ES-I3 (cell line): ENCODE results near the gene SESN1.

Experiments used
- H3K36me3 ChIP-seq: 2 replicates; pipeline ENCODE4 v1.6.1; 2013; ENCODE audit warnings: mild to moderate bottlenecking, low read length, control low read depth, moderate library complexity; ENCODE audit not compliant: insufficient read depth
- H3K4me1 ChIP-seq: 2 replicates; pipeline ENCODE4 v1.6.1; 2013; ENCODE audit warnings: mild to moderate bottlenecking, control low read depth, low read length; ENCODE audit not compliant: insufficient read depth
- H3K9ac ChIP-seq: 2 replicates; pipeline ENCODE4 v1.6.1; 2013; ENCODE audit warnings: low read depth, mild to moderate bottlenecking, low read length, moderate library complexity
- H3K9me3 ChIP-seq: 2 replicates; pipeline ENCODE4 v1.6.1; 2013; ENCODE audit warnings: mild to moderate bottlenecking, low read length, moderate library complexity; ENCODE audit not compliant: control insufficient read depth, insufficient read depth

Gene SESN1

DNA sequence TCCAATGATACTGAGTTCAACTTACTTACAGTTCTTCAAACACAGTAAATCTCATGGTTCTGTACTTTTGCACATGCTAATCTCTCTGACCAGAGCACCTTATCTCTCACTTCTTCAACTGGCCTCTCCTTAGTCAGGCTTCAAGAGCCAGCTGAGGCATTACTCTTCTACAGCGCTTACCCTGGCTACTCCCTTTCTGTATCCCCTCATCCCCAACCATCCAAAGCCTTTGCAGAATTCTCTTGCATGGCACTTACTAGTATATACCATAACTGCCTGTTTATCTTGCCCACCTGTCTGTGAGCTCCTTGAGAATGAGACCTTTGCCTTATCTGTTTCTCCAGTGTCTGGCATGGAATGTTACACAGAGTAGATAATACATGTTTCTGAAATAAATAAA, 49.2 kb downstream of the SESN1 start:
- Histone ChIP-seq H3K9ac (no peak overlapping the region), H3K36me3 (no peaks in the 10 kb centered on the region), H3K9me3 (peaks cover 8% of the 10 kb centered on the region; the same call in 1 of the 2 replicates), H3K4me1 (0 out of 2 replicates have a peak, but pooled peaks cover 2% of the 10 kb centered on the region)

DNA sequence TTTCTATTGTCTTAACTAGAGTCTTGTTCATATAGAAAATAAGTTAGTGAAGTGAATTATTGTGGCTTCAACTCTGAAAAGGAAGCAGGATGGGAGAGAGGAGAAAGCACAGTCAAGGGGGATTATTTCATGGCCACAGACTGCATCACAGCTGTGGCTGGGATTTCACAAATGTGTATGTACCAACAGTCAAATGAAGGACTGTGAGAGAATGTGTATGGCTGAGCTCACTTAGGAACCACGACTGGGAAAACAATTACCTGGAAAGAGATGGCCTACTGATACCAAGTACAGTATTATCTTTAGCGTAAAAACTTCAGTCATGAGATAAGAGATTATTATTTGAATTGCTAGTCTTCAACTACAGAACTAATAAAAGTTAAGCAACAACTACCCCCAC, 54.9 kb downstream of the SESN1 start:
- H3K9ac ChIP-seq, result no peak overlapping the region
- H3K4me1 ChIP-seq, result peaks cover 4% of the 10 kb centered on the region; the same call in 1 of the 2 replicates
- 0 out of 2 replicates have a peak, but pooled peaks cover 1% of the 10 kb centered on the region for H3K9me3 ChIP-seq
- no peaks in the 10 kb centered on the region for H3K36me3 ChIP-seq

DNA sequence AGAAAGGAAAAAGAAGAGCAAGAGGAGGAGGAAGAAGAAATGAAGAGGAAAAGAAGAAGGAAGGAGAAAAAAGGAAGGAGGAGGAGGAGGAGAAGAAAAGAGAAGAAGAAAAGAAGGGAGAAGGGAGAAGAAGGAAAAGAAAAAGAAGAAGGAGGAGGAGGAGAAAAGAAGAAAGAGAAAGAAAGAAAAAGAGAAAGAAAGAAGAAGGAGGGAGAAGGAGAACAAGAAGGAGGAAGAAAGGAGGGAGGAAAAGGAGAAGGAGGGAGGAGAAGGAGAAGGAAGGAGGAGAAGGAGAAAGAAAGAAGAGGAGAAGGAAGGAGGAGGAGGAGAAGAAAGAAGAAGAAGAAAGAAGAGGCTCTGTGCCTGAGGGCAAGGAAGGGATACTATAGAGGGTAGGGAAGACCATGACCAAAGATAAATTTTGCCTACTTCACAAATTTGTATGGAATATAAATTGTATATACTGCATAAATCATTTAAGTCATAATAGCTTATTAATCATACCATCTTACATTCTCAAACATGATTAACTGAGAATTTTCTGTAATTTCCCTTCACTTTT, 55.7 kb downstream of the SESN1 start:
- H3K4me1 ChIP-seq, result peaks cover 4% of the 10 kb centered on the region; the same call in 1 of the 2 replicates
- H3K9me3 ChIP-seq, result no peaks in the 10 kb centered on the region
- H3K9ac ChIP-seq, result no peak overlapping the region
- H3K36me3 ChIP-seq, result no peaks in the 10 kb centered on the region

DNA sequence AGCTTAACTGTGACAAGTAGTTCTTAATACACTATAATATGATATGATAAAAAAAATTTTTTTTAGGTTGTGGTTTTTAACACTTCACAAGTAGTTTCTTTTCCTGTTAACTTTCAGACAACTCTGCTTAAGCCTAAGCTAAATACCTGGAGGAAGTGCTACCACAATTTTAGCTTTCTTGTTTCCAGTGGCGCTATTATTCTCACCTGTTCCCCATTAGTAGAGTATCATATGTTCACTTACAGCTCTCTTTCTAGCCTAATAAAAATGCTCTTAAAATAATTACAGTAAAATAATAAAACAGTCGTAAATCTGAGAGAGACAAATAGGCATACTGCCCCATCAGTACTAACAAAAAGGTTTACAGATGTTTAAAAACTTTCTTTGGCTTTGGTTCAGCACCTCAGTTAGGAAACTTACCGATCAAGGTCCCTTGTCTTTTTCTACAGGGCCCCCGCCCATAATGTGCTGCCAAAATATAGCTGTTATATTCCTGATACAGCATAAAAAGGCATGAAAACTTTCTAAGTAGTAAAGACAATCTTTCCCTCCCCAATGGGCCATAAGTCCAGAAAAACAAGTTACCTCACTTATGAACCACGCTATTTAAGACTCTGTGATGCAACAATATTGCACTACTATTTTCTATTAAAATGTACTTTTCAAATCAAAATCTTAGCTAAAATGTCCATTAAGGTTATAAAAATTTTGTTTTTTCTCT, 57.9 kb downstream of the SESN1 start:
- H3K9ac ChIP-seq, result no peak overlapping the region
- peaks cover 4% of the 10 kb centered on the region; the same call in 1 of the 2 replicates for H3K4me1 ChIP-seq
- H3K36me3 ChIP-seq, result no peaks in the 10 kb centered on the region
- no peaks in the 10 kb centered on the region for H3K9me3 ChIP-seq

- H3K9me3 ChIP-seq, result no peaks in the 10 kb centered on the region
- H3K4me1 ChIP-seq, result peaks cover 4% of the 10 kb centered on the region; the same call in 1 of the 2 replicates
- H3K36me3 ChIP-seq, result no peaks in the 10 kb centered on the region
- H3K9ac ChIP-seq, result no peak overlapping the region
Observed at GRCh38 chr6:109034526-109034925, 60.1 kb downstream of the SESN1 start.

GRCh38 chr6:109033655-109034054, 61.0 kb downstream of the SESN1 start:
- Histone ChIP-seq H3K4me1 (peaks cover 4% of the 10 kb centered on the region; the same call in 1 of the 2 replicates), H3K9me3 (no peaks in the 10 kb centered on the region), H3K9ac (no peak overlapping the region), H3K36me3 (no peaks in the 10 kb centered on the region)

DNA sequence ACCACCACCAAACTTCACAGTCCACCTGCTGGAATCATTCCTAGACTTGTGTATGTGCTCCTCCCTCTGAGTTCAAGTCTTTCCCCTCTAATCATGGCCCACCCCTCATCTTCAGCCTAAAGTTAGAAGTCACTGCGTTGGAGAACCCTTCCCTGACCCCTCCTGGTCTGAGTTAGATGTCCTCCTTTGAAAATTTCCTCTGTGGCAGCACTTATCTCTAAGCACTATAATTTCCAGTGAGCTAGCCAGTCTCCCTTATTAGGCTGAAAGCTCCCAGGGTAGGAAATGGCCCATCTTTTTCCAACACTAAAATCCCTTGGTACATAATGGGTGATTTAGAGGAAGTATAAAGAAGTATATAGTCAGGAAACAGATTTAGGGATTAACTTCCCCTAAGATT, 63.2 kb downstream of the SESN1 start:
- H3K36me3 ChIP-seq, result no peaks in the 10 kb centered on the region
- no peaks in the 10 kb centered on the region for H3K4me1 ChIP-seq
- no peak overlapping the region for H3K9ac ChIP-seq
- H3K9me3 ChIP-seq, result no peaks in the 10 kb centered on the region

GRCh38 chr6:109029313-109029712, 65.3 kb downstream of the SESN1 start:
- H3K4me1 ChIP-seq, result no peaks in the 10 kb centered on the region
- H3K9ac ChIP-seq, result no peak overlapping the region
- H3K9me3 ChIP-seq, result no peaks in the 10 kb centered on the region
- H3K36me3 ChIP-seq, result no peaks in the 10 kb centered on the region

GRCh38 chr6:109028439-109028838, 66.2 kb downstream of the SESN1 start:
- Histone ChIP-seq H3K9ac (no peak overlapping the region), H3K4me1 (no peaks in the 10 kb centered on the region), H3K9me3 (no peaks in the 10 kb centered on the region), H3K36me3 (no peaks in the 10 kb centered on the region)

GRCh38 chr6:109027964-109028363, 66.7 kb downstream of the SESN1 start:
- H3K4me1 ChIP-seq, result no peaks in the 10 kb centered on the region
- no peaks in the 10 kb centered on the region for H3K36me3 ChIP-seq
- no peaks in the 10 kb centered on the region for H3K9me3 ChIP-seq
- H3K9ac ChIP-seq, result no peak overlapping the region

DNA sequence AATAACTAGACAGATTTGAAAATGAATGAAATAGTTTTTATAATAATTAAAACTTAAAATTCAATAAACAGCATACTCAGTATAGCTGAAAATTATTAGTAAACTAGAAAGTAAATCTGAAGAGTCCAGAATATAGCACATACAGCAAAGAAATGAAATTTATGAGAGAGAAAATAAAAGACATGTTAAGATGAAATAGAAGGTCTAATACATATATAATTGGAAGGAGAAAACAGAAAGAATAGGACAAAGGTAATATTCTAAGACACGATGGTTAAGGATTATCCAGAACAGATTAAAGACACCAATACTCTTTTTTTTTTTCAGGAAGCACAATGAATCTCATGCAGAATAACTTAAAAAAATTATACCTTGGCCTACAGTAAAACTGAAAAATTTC, 69.0 kb downstream of the SESN1 start:
- H3K36me3 ChIP-seq, result no peaks in the 10 kb centered on the region
- H3K9me3 ChIP-seq, result no peaks in the 10 kb centered on the region
- no peaks in the 10 kb centered on the region for H3K4me1 ChIP-seq
- no peak overlapping the region for H3K9ac ChIP-seq

- Histone ChIP-seq H3K36me3 (no peaks in the 10 kb centered on the region), H3K9ac (no peak overlapping the region), H3K9me3 (no peaks in the 10 kb centered on the region), H3K4me1 (no peaks in the 10 kb centered on the region)
Observed at GRCh38 chr6:109024784-109025183, 69.9 kb downstream of the SESN1 start.

DNA sequence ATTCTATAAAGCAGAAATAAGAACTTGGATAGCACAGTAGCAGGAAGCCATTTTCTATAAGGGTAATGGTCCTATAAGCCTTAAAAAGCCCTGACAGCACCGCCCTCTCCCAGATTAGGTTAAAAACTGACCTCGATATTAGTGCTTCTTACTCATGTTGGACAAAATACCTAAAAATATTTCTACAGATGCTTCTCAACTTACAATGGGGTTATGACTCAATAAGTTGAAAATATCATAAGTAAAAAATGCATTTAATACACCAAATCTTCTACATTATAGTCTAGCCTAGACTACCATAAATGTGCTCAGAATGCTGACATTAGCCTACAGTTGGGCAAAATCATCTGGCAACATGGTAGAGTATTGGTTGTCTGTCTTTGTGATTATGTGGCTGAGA, 70.3 kb downstream of the SESN1 start:
- Histone ChIP-seq H3K9ac (no peak overlapping the region), H3K9me3 (no peaks in the 10 kb centered on the region), H3K36me3 (no peaks in the 10 kb centered on the region), H3K4me1 (no peaks in the 10 kb centered on the region)

GRCh38 chr6:109023356-109023925, 71.2 kb downstream of the SESN1 start:
- H3K9me3 ChIP-seq, result no peaks in the 10 kb centered on the region
- H3K9ac ChIP-seq, result no peak overlapping the region
- no peaks in the 10 kb centered on the region for H3K4me1 ChIP-seq
- no peaks in the 10 kb centered on the region for H3K36me3 ChIP-seq

GRCh38 chr6:109021870-109022269, 72.8 kb downstream of the SESN1 start:
- Histone ChIP-seq H3K4me1 (no peaks in the 10 kb centered on the region), H3K36me3 (no peaks in the 10 kb centered on the region), H3K9ac (no peak overlapping the region), H3K9me3 (no peaks in the 10 kb centered on the region)
